HEK293T (cell line): ENCODE results near the gene ID1.

Experiments used
- CTCF ChIA-PET: fragments of 350-600 bp; formaldehyde crosslinking; extraction: SDS; loops from one replicate; lab custom pipeline; 2021; ENCODE audit warnings: antibody characterized with exemption, inconsistent platforms; lab: Yijun Ruan, JAX
- POLR2A ChIA-PET: fragments of 350-600 bp; formaldehyde crosslinking; extraction: SDS; loops from one replicate; lab custom pipeline; 2020; ENCODE audit warnings: antibody characterized with exemption, inconsistent platforms; lab: Yijun Ruan, JAX
- DNase-seq: peaks from one replicate; pipeline ENCODE4 v3.0.0; 2012; ENCODE audit warnings: mixed read lengths; ENCODE audit errors: extremely low spot score
- ARNT ChIP-seq: fragments of 450-650 bp; IDR thresholded peaks from 2 replicates; pipeline ENCODE4 v1.6.1; 2017; ENCODE audit warnings: mild to moderate bottlenecking
- BHLHE40 ChIP-seq: fragments of 450-650 bp; IDR thresholded peaks from 2 replicates; pipeline ENCODE4 v1.6.1; 2016; ENCODE audit warnings: mild to moderate bottlenecking, moderate library complexity, borderline replicate concordance
- CTBP1 ChIP-seq: fragments of 450-650 bp; IDR thresholded peaks from 2 replicates; pipeline ENCODE4 v1.6.1; 2016; ENCODE audit warnings: borderline replicate concordance
- ELF4 ChIP-seq: fragments of 450-650 bp; IDR thresholded peaks from 2 replicates; pipeline ENCODE4 v1.6.1; 2017; ENCODE audit warnings: antibody characterized with exemption
- FOXA1 ChIP-seq: fragments of 450-650 bp; IDR thresholded peaks from 2 replicates; pipeline ENCODE4 v1.6.1; 2016; ENCODE audit warnings: mild to moderate bottlenecking
- FOXK2 ChIP-seq: fragments of 450-650 bp; IDR thresholded peaks from 2 replicates; pipeline ENCODE4 v1.6.1; 2016; ENCODE audit warnings: mild to moderate bottlenecking
- FOXM1 ChIP-seq: fragments of 450-650 bp; IDR thresholded peaks from 2 replicates; pipeline ENCODE4 v1.6.1; 2017; ENCODE audit warnings: mild to moderate bottlenecking, borderline replicate concordance
- HDGF ChIP-seq: fragments of 450-650 bp; IDR thresholded peaks from 2 replicates; pipeline ENCODE4 v1.6.1; 2017; ENCODE audit warnings: antibody characterized with exemption, borderline replicate concordance
- L3MBTL2 ChIP-seq: fragments of 450-650 bp; conservative IDR thresholded peaks from 2 replicates; pipeline ENCODE4 v1.6.1; 2016; ENCODE audit warnings: mild to moderate bottlenecking
- LEF1 ChIP-seq: fragments of 450-650 bp; IDR thresholded peaks from 2 replicates; pipeline ENCODE4 v1.6.1; 2017; ENCODE audit warnings: mild to moderate bottlenecking, borderline replicate concordance
- NFRKB ChIP-seq: fragments of 450-650 bp; IDR thresholded peaks from 2 replicates; pipeline ENCODE4 v1.6.1; 2016; ENCODE audit warnings: mild to moderate bottlenecking, moderate library complexity
- PKNOX1 ChIP-seq: fragments of 450-650 bp; IDR thresholded peaks from 2 replicates; pipeline ENCODE4 v1.6.1; 2016
- SP1 ChIP-seq: fragments of 450-650 bp; IDR thresholded peaks from 2 replicates; pipeline ENCODE4 v1.6.1; 2017
- SUZ12 ChIP-seq: fragments of 450-650 bp; IDR thresholded peaks from 2 replicates; pipeline ENCODE4 v1.6.1; 2016; ENCODE audit warnings: mild to moderate bottlenecking
- TARDBP ChIP-seq: fragments of 450-650 bp; IDR thresholded peaks from 2 replicates; pipeline ENCODE4 v1.6.1; 2016
- ZNF384 ChIP-seq: fragments of 450-650 bp; IDR thresholded peaks from 2 replicates; pipeline ENCODE4 v1.6.1; 2016

Gene ID1

GRCh38 chr20:31605031-31605901 is at the start of gene ID1:
TSS of gene ID1 (plus strand) at chr20:31605289. CDS start at chr20:31605388, 99 bp downstream.
- peak; percentile 88 for DNase-seq
- ChIA-PET CTCF (interaction anchor here (1.3 to 2.0 kb wide), 3 partner anchors 32 to 43 kb away, joined by 3 to 10 read pairs (median 4); no protein-coding TSS in a partner anchor), POLR2A (interaction anchor here (0.6 to 12.0 kb wide), 17 partner anchors 8 to 134 kb away, joined by 3 to 260 read pairs (median 5); partner anchors contain the start of gene TPX2)
- TF ChIP-seq HDGF (no peak), SP1 (no peak), L3MBTL2 (0 out of 2 replicates have a peak, but pooled peaks have one; percentile 12), NFRKB (no peak)

- ChIA-PET CTCF (interaction anchor here (0.7 to 5.1 kb wide), 6 partner anchors 9 to 74 kb away, joined by 3 to 119 read pairs (median 4); no protein-coding TSS in a partner anchor), POLR2A (interaction anchor here (0.6 to 1.8 kb wide), 2 partner anchors 10 to 53 kb away, joined by 3 to 9 read pairs; no protein-coding TSS in a partner anchor)
- DNase-seq = no peak
- TF ChIP-seq LEF1 = no peak
- no peak for TF ChIP-seq FOXM1
- TF ChIP-seq ARNT = no peak
- no peak for TF ChIP-seq TARDBP
- TF ChIP-seq FOXK2 = no peak
- TF ChIP-seq SUZ12 = no peak
- TF ChIP-seq ELF4 = no peak
- TF ChIP-seq ZNF384 = no peak
- no peak for TF ChIP-seq FOXA1
- TF ChIP-seq CTBP1 = no peak
- TF ChIP-seq NFRKB = no peak
These were observed 45.4 kb upstream of the ID1 start for GRCh38 chr20:31559704-31560093.

GRCh38 chr20:31560094-31560745 is 44.9 kb upstream of the ID1 start:
- TF ChIP-seq ELF4 (no peak), FOXA1 (no peak), FOXM1 (no peak), PKNOX1 (no peak), BHLHE40 (no peak), SUZ12 (no peak), HDGF (no peak), ARNT (no peak), FOXK2 (no peak), CTBP1 (no peak), ZNF384 (no peak), LEF1 (no peak), SP1 (no peak), TARDBP (no peak), NFRKB (no peak), L3MBTL2 (no peak)
- peak; percentile 70 for DNase-seq
- POLR2A ChIA-PET = interaction anchor here (0.6 to 1.8 kb wide), 3 partner anchors 9 to 52 kb away, joined by 3 to 9 read pairs (median 4); a partner anchor contains a TSS
- CTCF ChIA-PET = interaction anchor here (0.7 to 5.1 kb wide), 6 partner anchors 8 to 74 kb away, joined by 3 to 119 read pairs (median 4); no protein-coding TSS in a partner anchor

- TF ChIP-seq FOXK2 (no peak), SUZ12 (no peak), NFRKB (no peak), PKNOX1 (no peak)
- DNase-seq = no peak
- ChIA-PET CTCF (interaction anchor here (1.1 to 5.1 kb wide), 5 partner anchors 9 to 51 kb away, joined by 3 to 119 read pairs (median 4); partner anchors contain the start of gene ID1), POLR2A (interaction anchor here (0.7 to 1.8 kb wide), 4 partner anchors 14 to 52 kb away, joined by 3 to 9 read pairs (median 6); a partner anchor contains a TSS)
These were observed 44.1 kb upstream of the ID1 start for GRCh38 chr20:31560746-31561598.

GRCh38 chr20:31562241-31562640 is 42.8 kb upstream of the ID1 start:
- CTCF ChIA-PET = interaction anchor here (0.6 to 5.1 kb wide), 11 partner anchors 8 to 72 kb away, joined by 3 to 119 read pairs (median 5); partner anchors contain the start of gene ID1

More at GRCh38 chr20:31562241-31562640, 42.8 kb upstream of the ID1 start:
- POLR2A ChIA-PET = interaction anchor here (1.1 to 1.7 kb wide), 2 partner anchors 8 to 43 kb away, joined by 5 to 10 read pairs; partner anchors contain the start of gene ID1
- DNase-seq = no peak
- TF ChIP-seq ZNF384 (no peak), FOXK2 (no peak), NFRKB (no peak), L3MBTL2 (no peak), PKNOX1 (no peak), FOXA1 (no peak), ARNT (no peak), HDGF (no peak), TARDBP (no peak), FOXM1 (no peak), SUZ12 (no peak)
